ENCODE data around the gene GRIN1.

The GRIN1 gene

DNA sequence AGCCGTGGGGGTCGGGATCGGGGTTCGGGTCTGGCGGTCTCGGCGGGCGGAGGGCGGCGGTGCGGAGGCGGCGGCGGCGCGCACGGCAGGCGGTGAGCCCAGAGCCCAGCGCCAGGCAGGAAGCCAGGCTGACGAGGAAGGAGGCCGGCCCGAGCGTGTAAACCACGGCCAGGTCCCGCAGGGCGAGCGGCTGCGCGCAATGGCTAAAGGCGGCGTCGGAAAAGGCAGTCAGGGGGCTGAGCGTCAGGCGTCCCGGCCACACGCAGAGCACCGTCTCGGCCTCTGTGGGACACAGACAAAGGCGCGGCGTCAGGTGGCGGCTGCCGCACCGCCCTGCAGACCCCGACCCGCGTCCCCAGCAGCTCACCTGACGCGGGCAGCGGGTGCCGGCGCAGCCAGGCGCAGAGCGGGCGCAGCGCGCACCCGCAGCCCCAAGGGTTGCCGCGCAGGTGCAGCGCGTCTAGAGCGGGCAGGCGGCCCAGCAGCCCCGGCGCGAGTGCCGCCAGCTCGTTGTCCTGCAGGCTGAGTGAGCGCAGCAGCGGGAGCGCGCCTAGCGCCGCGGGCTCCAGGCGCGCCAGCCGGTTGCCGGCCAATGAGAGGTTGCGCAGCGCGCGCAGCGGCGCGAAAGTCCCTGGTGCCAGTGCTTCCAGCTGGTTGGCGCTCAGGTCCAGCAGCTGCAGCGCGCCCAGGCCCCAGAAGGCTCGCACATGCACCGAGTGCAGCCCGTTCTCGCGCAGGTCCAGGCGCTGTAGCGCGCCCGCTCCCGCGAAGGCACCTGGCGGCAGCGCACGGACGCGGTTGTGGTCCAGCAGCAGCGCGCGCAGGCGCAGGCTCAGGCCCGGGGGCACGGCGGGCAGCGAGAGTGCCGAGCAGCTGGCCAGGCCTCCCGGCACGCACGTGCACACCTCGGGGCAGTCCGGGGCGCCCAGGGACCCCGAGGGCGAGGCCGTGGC lies 30.2 kb downstream of the GRIN1 start:
- TF ChIP-seq, protein P1, sequence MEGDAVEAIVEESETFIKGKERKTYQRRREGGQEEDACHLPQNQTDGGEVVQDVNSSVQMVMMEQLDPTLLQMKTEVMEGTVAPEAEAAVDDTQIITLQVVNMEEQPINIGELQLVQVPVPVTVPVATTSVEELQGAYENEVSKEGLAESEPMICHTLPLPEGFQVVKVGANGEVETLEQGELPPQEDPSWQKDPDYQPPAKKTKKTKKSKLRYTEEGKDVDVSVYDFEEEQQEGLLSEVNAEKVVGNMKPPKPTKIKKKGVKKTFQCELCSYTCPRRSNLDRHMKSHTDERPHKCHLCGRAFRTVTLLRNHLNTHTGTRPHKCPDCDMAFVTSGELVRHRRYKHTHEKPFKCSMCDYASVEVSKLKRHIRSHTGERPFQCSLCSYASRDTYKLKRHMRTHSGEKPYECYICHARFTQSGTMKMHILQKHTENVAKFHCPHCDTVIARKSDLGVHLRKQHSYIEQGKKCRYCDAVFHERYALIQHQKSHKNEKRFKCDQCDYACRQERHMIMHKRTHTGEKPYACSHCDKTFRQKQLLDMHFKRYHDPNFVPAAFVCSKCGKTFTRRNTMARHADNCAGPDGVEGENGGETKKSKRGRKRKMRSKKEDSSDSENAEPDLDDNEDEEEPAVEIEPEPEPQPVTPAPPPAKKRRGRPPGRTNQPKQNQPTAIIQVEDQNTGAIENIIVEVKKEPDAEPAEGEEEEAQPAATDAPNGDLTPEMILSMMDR (IDR thresholded peaks at IDR 0.05; ENCODE audit: low read depth, low read length), result no peak
- TF ChIP-seq, protein P2, sequence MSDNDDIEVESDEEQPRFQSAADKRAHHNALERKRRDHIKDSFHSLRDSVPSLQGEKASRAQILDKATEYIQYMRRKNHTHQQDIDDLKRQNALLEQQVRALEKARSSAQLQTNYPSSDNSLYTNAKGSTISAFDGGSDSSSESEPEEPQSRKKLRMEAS (IDR thresholded peaks at IDR 0.05; ENCODE audit: low read depth, low read length), result no peak
- TF ChIP-seq POLR2A (IDR thresholded peaks at IDR 0.05; ENCODE audit: extremely low read depth, insufficient read length) (no peak), MYC (IDR thresholded peaks at IDR 0.05; ENCODE audit: low read depth, low read length) (no peak)
- peak; percentile 32 for DNase-seq (ENCODE audit: low read depth)
- no peak overlapping the region for H3K4me3 ChIP-seq (ENCODE audit: low read depth, low read length)

DNA sequence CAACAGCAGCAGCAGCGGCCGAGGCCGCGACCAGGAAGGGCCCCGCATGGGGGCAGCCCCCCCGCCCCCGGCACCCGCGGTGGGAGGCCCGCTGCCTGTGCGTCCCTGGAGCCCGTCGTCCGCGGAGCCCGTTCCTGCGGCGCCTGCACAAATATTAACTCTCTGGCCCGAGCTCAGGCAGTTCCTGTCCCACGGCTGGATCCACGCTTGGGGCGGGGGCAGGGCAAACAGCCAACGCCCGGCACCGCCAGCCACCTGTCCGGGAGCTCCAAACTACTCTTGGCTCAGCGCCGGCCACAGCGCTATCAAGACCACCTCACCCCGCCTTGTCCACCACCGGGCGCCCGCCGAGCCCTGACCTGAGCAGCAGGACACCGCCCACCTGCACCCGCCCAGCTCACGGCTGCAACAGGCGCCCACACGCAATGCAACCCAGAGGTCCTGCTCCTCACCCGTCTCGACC lies 31.0 kb downstream of the GRIN1 start, which contains the start of gene LRRC26:
LRRC26 (minus strand) TSS at position 156 of the 463 bp plus-strand sequence; CDS start at position 48, 108 bp downstream.
- DNase-seq (ENCODE audit: low read depth), result no peak
- H3K4me3 ChIP-seq (ENCODE audit: low read depth, low read length), result no peak within 1 kb of the TSS
- TF ChIP-seq, protein P1 (IDR thresholded peaks at IDR 0.05; ENCODE audit: low read depth, low read length), result no peak
- TF ChIP-seq, protein P2 (IDR thresholded peaks at IDR 0.05; ENCODE audit: low read depth, low read length), result no peak
- TF ChIP-seq MYC (IDR thresholded peaks at IDR 0.05; ENCODE audit: low read depth, low read length), result no peak
- TF ChIP-seq POLR2A (IDR thresholded peaks at IDR 0.05; ENCODE audit: extremely low read depth, insufficient read length), result no peak

DNA sequence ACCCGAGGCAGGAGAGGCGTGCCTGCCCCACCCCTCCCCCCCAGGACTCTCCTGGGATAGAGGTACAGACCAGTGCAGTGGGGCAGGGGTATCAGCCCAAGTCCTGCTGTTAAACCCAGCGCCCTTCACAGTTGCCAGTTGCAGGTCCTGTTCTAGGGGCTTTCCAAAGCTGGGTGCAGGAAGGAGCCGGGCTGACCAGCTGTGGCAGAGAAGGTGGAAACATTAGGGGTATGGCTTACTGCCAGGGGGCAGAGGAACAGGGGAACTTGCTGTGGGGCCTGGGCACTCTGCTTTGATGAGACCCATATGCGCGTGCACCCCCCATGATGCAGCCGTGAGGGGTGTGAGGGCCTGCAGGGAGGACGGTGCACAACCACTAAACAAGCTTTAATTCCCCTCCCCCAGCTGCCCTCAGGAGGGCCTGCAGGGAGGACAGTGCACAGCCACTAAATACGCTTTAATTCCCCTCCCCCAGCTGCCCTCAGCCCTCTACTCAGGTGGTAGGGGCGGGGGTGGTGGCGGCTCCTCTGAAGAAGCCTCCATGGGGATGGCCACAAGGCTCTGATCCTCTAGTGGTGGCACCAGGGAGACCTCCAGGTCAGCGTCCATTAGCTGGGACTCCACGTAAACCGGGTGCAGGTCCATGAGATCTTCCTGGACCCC lies 31.7 kb downstream of the GRIN1 start:
- no peak for DNase-seq (ENCODE audit: low read depth)
- TF ChIP-seq POLR2A (IDR thresholded peaks at IDR 0.05; ENCODE audit: extremely low read depth, insufficient read length) (no peak), MYC (IDR thresholded peaks at IDR 0.05; ENCODE audit: low read depth, low read length) (no peak)
- TF ChIP-seq, protein P1 (IDR thresholded peaks at IDR 0.05; ENCODE audit: low read depth, low read length), result no peak
- H3K4me3 ChIP-seq (ENCODE audit: low read depth, low read length), result no peak overlapping the region

DNA sequence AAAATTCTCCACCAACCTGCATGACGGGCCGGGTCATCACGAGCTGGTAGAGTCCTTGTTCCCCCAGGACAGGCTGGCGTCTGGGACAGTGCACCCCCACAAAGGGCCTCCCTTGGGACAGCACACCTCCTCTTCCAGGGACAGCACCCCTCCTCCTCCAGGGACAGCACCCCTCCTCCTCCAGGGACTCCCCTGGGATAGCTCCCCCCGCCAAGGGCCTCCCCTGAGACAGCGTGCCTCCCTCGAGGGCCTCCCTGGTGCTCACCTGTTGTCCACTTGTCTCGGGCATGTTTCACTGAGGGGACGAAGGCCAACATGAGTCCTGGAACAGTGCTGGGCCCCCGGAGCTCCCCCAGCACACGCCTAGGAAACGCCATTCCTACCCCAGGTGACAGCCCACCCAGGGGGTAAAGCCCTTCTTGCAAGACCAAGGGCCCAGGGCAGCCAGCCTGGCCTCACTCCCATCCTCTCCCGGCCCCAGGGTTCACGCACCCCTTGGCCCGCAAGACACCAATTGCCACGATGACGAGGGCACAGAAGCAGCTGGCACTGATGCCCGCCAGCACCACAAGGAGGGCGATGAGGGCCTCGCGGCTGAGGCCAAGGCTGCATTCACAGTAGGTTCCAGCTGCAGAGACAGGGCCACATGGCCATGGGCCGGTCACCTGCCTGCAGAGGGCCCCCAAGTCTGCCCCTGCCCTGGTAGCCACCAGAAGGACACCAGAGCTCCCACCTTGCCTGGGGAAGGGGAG lies 32.4 kb downstream of the GRIN1 start:
- no peak for DNase-seq (ENCODE audit: low read depth)
- no peak for TF ChIP-seq MYC (IDR thresholded peaks at IDR 0.05; ENCODE audit: low read depth, low read length)
- TF ChIP-seq, protein P2 (IDR thresholded peaks at IDR 0.05; ENCODE audit: low read depth, low read length), result no peak
- no peak for TF ChIP-seq POLR2A (IDR thresholded peaks at IDR 0.05; ENCODE audit: extremely low read depth, insufficient read length)
- H3K4me3 ChIP-seq (ENCODE audit: low read depth, low read length), result no peak overlapping the region

DNA sequence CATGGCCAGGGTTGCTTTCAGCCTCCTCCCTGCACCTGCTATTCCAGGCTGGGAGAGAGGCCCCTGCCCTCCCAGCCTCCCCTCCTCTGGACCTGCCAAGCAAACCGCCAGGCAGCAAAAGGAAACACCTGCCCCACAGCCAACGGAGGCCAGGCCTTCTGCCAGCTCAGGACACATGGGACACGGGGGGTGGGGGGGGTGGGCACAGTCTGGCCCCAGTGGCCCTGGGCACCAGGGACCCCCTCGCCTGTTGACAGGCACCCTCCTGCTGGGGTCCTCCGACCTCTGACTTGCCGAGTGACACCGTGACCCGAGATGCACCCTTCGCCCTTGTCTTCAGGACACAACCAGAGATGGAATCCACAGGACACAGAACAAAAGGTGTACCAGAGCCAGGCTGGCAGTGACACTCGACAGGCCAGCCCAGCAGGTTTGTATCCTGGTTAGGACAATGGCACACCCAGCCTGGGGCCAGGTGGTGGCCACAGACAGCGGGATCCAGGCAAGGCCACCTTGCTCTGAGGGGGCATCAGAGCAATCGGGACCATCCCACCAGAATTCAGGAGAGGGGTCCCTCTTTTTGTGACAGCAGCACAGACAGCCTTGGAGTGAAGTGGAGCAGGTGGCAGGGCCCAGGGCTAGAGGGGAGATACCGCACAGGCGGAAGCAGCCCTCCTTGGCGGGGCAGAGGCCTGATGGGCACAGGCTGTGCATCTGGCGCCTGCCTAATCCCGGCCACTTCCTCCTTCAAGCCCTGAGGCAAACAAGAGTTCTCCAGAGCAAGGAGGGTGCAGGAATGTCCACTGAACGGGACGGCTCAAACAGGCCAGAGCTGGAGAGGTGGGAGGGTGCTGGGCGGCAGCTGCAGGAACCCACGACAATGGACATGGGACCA lies 34.2 kb downstream of the GRIN1 start:
- no peak overlapping the region for H3K4me3 ChIP-seq (ENCODE audit: low read depth, low read length)
- TF ChIP-seq, protein P2 (IDR thresholded peaks at IDR 0.05; ENCODE audit: low read depth, low read length), result no peak
- TF ChIP-seq, protein P1 (IDR thresholded peaks at IDR 0.05; ENCODE audit: low read depth, low read length), result no peak
- TF ChIP-seq POLR2A (IDR thresholded peaks at IDR 0.05; ENCODE audit: extremely low read depth, insufficient read length) (no peak), MYC (IDR thresholded peaks at IDR 0.05; ENCODE audit: low read depth, low read length) (no peak)
- no peak for DNase-seq (ENCODE audit: low read depth)

Data from NB4 (cell line).